HCT116 (cell line): ENCODE data around the gene ADAT3. TPM values are rescaled to one million over a fixed set of nuclear protein-coding genes. Genes with fewer than 3 reads are reported as not detected.

ENCODE experiments used
- ATAC-seq: fragments of 200-7000 bp; cut with Tn5 transposase; 2 replicates; pipeline ENCODE4 v1.9.1; 2020; ENCODE audit warnings: mild to moderate bottlenecking, moderate library complexity
- BruUV-seq: library from RNA; stranded (reverse); fragments of 400-500 nt; replicated peaks from 2 replicates; lab custom pipeline; 2021; lab: Mats Ljungman, UMichigan
- CTCF ChIA-PET: fragments of 300-600 bp; sonication (Branson Sonifier 250); formaldehyde crosslinking; loops from one replicate; lab custom pipeline; 2021; ENCODE audit warnings: antibody characterized with exemption; lab: Charles Lee
- POLR2A ChIA-PET: fragments of 300-600, 350-600 bp; sonication (Branson Sonifier 250); formaldehyde crosslinking; loops from one replicate; lab custom pipeline; 2021; ENCODE audit warnings: antibody characterized with exemption; lab: Charles Lee
- RAD21 ChIA-PET, 2 experiments: fragments of 300-600 bp; sonication (Branson Sonifier 250); formaldehyde crosslinking; loops; one replicate each; lab custom pipeline; 2023; ENCODE audit warnings: low total read pairs in 2 of 2; ENCODE audit not compliant: uncharacterized antibody in 2 of 2, unreplicated experiment in 2 of 2, low non-redundant PET in 1 of 2; lab: Charles Lee
- DNase-seq: peaks from one replicate; pipeline ENCODE4 v3.0.0-alpha.2; 2010; ENCODE audit warnings: low read depth, low spot score
- H2AFZ ChIP-seq: fragments of 200-600 bp; shearing (Covaris generic), sonication (generic); 2 replicates; pipeline ENCODE4 v1.6.1; 2017; ENCODE audit warnings: low read depth, mixed run types, mixed read lengths, antibody characterized with exemption, low read length; ENCODE audit not compliant: poor library complexity, severe bottlenecking
- H3K27ac ChIP-seq: 2 replicates; pipeline ENCODE4 v1.5.1; 2012; ENCODE audit warnings: low read depth, low read length
- H3K27me3 ChIP-seq: fragments of 200-600 bp; sonication (generic); 2 replicates; pipeline ENCODE4 v1.6.1; 2016; ENCODE audit warnings: mixed run types, low read length, mixed read lengths; ENCODE audit not compliant: insufficient read depth
- H3K36me3 ChIP-seq, 2 experiments: fragments of 200-500 bp in 1 of 2; fragments of 200-600 bp in 1 of 2; sonication (Bioruptor generic) in 1 of 2; sonication (generic) in 1 of 2; 2 replicates each; pipeline versions ENCODE4 v1.5.1 to v1.6.1; 2014 to 2016; ENCODE audit warnings: low read length in 2 of 2, inconsistent platforms in 1 of 2, mixed read lengths in 1 of 2, mixed run types in 1 of 2; ENCODE audit not compliant: insufficient read depth in 2 of 2, control insufficient read depth in 1 of 2
- H3K4me1 ChIP-seq, 2 experiments: fragments of 200-600 bp in 1 of 2; sonication (generic) in 1 of 2; 2 replicates each; pipeline versions ENCODE4 v1.5.1 to v1.6.1; 2012 to 2017; ENCODE audit warnings: low read length in 2 of 2, inconsistent platforms in 1 of 2, mild to moderate bottlenecking in 1 of 2, mixed read lengths in 1 of 2, mixed run types in 1 of 2, moderate library complexity in 1 of 2; ENCODE audit not compliant: insufficient read depth in 2 of 2, control insufficient read depth in 1 of 2
- H3K4me2 ChIP-seq: fragments of 200-600 bp; sonication (generic); 2 replicates; pipeline ENCODE4 v1.6.1; 2017; ENCODE audit warnings: mixed run types, low read length, mixed read lengths
- H3K4me3 ChIP-seq, 2 experiments: fragments of 200-600 bp in 1 of 2; sonication (generic) in 1 of 2; replicated peaks in 1 of 2; 2 replicates each; pipeline ENCODE4 v1.5.1; 2011 to 2016; ENCODE audit warnings: low read length in 2 of 2, control low read depth in 1 of 2, low read depth in 1 of 2, mild to moderate bottlenecking in 1 of 2, mixed read lengths in 1 of 2, mixed run types in 1 of 2
- H3K79me2 ChIP-seq: fragments of 200-600 bp; sonication (generic); 2 replicates; pipeline ENCODE4 v1.6.1; 2017; ENCODE audit warnings: mild to moderate bottlenecking, mixed run types, low read length, moderate library complexity, mixed read lengths; ENCODE audit not compliant: insufficient read depth
- H3K9ac ChIP-seq: fragments of 200-600 bp; sonication (generic); 2 replicates; pipeline ENCODE4 v1.6.1; 2016; ENCODE audit warnings: low read length, mixed read lengths
- H3K9me2 ChIP-seq: fragments of 200-600 bp; sonication (generic), shearing (Covaris generic); 2 replicates; pipeline ENCODE4 v1.6.1; 2017; ENCODE audit warnings: mixed run types, mild to moderate bottlenecking, moderate library complexity; ENCODE audit not compliant: insufficient read depth
- H3K9me3 ChIP-seq, 2 experiments: fragments of 200-500 bp in 1 of 2; fragments of 200-600 bp in 1 of 2; sonication (Bioruptor generic) in 1 of 2; sonication (generic) in 1 of 2; 2 replicates each; pipeline ENCODE4 v1.6.1; 2014 to 2017; ENCODE audit warnings: low read length in 2 of 2, mixed read lengths in 2 of 2, inconsistent platforms in 1 of 2, low read depth in 1 of 2, mild to moderate bottlenecking in 1 of 2, mixed run types in 1 of 2, moderate library complexity in 1 of 2; ENCODE audit not compliant: control insufficient read depth in 1 of 2, insufficient read depth in 1 of 2
- H4K20me1 ChIP-seq: fragments of 200-600 bp; sonication (generic), shearing (Covaris generic); 2 replicates; pipeline ENCODE4 v1.6.1; 2017; ENCODE audit warnings: mixed run types, mild to moderate bottlenecking, moderate library complexity; ENCODE audit not compliant: insufficient read depth
- CBX3 ChIP-seq: IDR thresholded peaks from 2 replicates; pipeline ENCODE4 v1.6.1; 2012; ENCODE audit warnings: low read depth
- CEBPB ChIP-seq: IDR thresholded peaks from 2 replicates; pipeline ENCODE4 v1.6.1; 2012; ENCODE audit warnings: low read depth
- ELF1 ChIP-seq: IDR thresholded peaks from 2 replicates; pipeline ENCODE4 v1.6.1; 2012; ENCODE audit warnings: low read depth, borderline replicate concordance
- EZH2 ChIP-seq: fragments of 200-600 bp; sonication (generic); IDR thresholded peaks from 2 replicates; pipeline ENCODE4 v1.6.1; 2017; ENCODE audit warnings: antibody characterized with exemption, mixed run types
- EZH2phosphoT487 ChIP-seq: fragments of 200-600 bp; IDR thresholded peaks from 2 replicates; pipeline ENCODE4 v1.6.1; 2018; ENCODE audit warnings: antibody characterized with exemption, borderline replicate concordance
- JUND ChIP-seq: IDR thresholded peaks from 2 replicates; pipeline ENCODE4 v1.6.1; 2012
- POLR2AphosphoS5 ChIP-seq: IDR thresholded peaks from 2 replicates; pipeline ENCODE4 v1.6.1; 2011; ENCODE audit warnings: mild to moderate bottlenecking, low read depth, low read length, moderate library complexity
- RAD21 ChIP-seq: IDR thresholded peaks from 2 replicates; pipeline ENCODE4 v1.6.1; 2012; ENCODE audit warnings: low read depth, mild to moderate bottlenecking
- SRF ChIP-seq: IDR thresholded peaks from 2 replicates; pipeline ENCODE4 v1.6.1; 2012; ENCODE audit warnings: low read depth
- TCF7L2 ChIP-seq: IDR thresholded peaks from 2 replicates; pipeline ENCODE4 v1.7.0; 2011; ENCODE audit warnings: borderline replicate concordance, inconsistent platforms; ENCODE audit not compliant: insufficient read depth, insufficient read length; ENCODE audit errors: extremely low read depth
- ZFX ChIP-seq: fragments of 450-650 bp; IDR thresholded peaks from 2 replicates; pipeline ENCODE4 v1.6.1; 2017
- ZNF274 ChIP-seq: fragments of 200-500 bp; sonication (Bioruptor generic); IDR thresholded peaks from 2 replicates; pipeline ENCODE4 v1.6.1; 2014; ENCODE audit warnings: mild to moderate bottlenecking, low read depth, low read length, inconsistent platforms
- intact Hi-C: fragments of 100-400 bp; cut with micrococcal nuclease; formaldehyde crosslinking; loops from 2 replicates; pipeline ENCODE4 v1.10.0; 2022
- total RNA-seq: library from RNA; stranded (reverse); gene quantifications from one replicate; pipeline ENCODE4 v1.2.1, GENCODE V29; 2021; ENCODE audit not compliant: unreplicated experiment
- TF ChIP-seq, protein P1 (sequence below): IDR thresholded peaks from 2 replicates; pipeline ENCODE4 v1.6.1; 2012; ENCODE audit warnings: low read depth
- TF ChIP-seq, protein P2 (sequence below): IDR thresholded peaks from 2 replicates; pipeline ENCODE4 v1.6.1; 2012
- TF ChIP-seq, protein P3 (sequence below): IDR thresholded peaks from 2 replicates; pipeline ENCODE4 v1.6.1; 2012

ADAT3 gene
- total RNA-seq, 1 experiment from 2014 or later = 15.9 TPM

DNA sequence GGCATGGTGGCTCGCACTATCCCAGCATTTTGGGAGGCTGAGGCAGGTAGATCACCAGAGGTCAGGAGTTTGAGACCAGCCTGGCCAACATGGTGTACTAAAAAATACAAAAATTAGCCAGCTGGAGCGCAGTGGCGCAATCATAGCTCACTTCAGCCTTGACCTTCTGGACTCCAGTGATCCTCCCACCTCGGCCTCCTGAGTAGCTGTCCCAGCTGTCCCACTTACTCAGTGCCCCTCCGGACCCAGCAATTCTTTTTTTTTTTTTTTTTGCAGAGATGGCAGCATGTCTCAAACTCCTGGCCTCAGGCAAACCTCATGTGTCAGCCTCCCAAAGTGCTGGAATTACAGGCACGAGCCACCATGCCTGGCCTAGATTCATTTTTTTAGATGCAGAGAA lies 2.3 kb upstream of the ADAT3 start:
- CTCF ChIA-PET = no interaction called here
- Histone ChIP-seq H3K27me3 (no peaks in the 10 kb centered on the region), H3K9me2 (no peaks in the 10 kb centered on the region), H4K20me1 (no peaks in the 10 kb centered on the region), H3K4me1 (peaks cover 13 to 30% of the 10 kb centered on the region in 2 experiments; a peak in 3 of 4 replicates), H3K36me3 (no peaks in the 10 kb centered on the region), H3K4me3 (no peak overlapping the region), H3K9ac (no peak overlapping the region)
- RAD21 ChIA-PET = interaction anchor here in 1 of 2 experiments (0.7 kb wide), 1 partner anchor 566 kb away, joined by 4 read pairs; no protein-coding TSS in a partner anchor
- no peak for TF ChIP-seq JUND
- TF ChIP-seq, protein P1, sequence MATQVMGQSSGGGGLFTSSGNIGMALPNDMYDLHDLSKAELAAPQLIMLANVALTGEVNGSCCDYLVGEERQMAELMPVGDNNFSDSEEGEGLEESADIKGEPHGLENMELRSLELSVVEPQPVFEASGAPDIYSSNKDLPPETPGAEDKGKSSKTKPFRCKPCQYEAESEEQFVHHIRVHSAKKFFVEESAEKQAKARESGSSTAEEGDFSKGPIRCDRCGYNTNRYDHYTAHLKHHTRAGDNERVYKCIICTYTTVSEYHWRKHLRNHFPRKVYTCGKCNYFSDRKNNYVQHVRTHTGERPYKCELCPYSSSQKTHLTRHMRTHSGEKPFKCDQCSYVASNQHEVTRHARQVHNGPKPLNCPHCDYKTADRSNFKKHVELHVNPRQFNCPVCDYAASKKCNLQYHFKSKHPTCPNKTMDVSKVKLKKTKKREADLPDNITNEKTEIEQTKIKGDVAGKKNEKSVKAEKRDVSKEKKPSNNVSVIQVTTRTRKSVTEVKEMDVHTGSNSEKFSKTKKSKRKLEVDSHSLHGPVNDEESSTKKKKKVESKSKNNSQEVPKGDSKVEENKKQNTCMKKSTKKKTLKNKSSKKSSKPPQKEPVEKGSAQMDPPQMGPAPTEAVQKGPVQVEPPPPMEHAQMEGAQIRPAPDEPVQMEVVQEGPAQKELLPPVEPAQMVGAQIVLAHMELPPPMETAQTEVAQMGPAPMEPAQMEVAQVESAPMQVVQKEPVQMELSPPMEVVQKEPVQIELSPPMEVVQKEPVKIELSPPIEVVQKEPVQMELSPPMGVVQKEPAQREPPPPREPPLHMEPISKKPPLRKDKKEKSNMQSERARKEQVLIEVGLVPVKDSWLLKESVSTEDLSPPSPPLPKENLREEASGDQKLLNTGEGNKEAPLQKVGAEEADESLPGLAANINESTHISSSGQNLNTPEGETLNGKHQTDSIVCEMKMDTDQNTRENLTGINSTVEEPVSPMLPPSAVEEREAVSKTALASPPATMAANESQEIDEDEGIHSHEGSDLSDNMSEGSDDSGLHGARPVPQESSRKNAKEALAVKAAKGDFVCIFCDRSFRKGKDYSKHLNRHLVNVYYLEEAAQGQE = no peak
- no peak for TF ChIP-seq ZFX
- TF ChIP-seq RAD21 = no peak
- TF ChIP-seq CBX3 = no peak
- TF ChIP-seq POLR2AphosphoS5 = no peak
- TF ChIP-seq, protein P2, sequence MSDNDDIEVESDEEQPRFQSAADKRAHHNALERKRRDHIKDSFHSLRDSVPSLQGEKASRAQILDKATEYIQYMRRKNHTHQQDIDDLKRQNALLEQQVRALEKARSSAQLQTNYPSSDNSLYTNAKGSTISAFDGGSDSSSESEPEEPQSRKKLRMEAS = no peak
- TF ChIP-seq SRF = no peak
- no peak for TF ChIP-seq ELF1
- TF ChIP-seq, protein P3, sequence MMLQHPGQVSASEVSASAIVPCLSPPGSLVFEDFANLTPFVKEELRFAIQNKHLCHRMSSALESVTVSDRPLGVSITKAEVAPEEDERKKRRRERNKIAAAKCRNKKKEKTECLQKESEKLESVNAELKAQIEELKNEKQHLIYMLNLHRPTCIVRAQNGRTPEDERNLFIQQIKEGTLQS = no peak
- no peak for TF ChIP-seq EZH2phosphoT487
- no peak for TF ChIP-seq EZH2
- TF ChIP-seq CEBPB = no peak
- TF ChIP-seq TCF7L2 = no peak
- TF ChIP-seq ZNF274 = no peak
- TF ChIP-seq, all 23 proteins: peak for 0
- no peak overlapping the region for H3K4me2 ChIP-seq
- no peak overlapping the region for H3K27ac ChIP-seq
- POLR2A ChIA-PET = interaction anchor here (0.7 kb wide), 1 partner anchor 917 kb away, joined by 4 read pairs; no protein-coding TSS in a partner anchor
- ATAC-seq (no peak), DNase-seq (no peak)
- H3K79me2 ChIP-seq = peaks cover 23% of the 10 kb centered on the region
- no TSS peak for BruUV-seq
- intact Hi-C loops = no loop called here
- no peaks in the 10 kb centered on the region for H3K9me3 ChIP-seq
- H2AFZ ChIP-seq = no peak overlapping the region
